Progenitor cell of endocrine pancreas (in vitro differentiated cells): ENCODE measurements around the gene DKC1. TPM values are rescaled to one million over a fixed set of nuclear protein-coding genes. Genes with fewer than 3 reads are reported as not detected.

Source experiments
- DNase-seq: peaks from one replicate; pipeline ENCODE4 v3.0.0; 2021; ENCODE audit warnings: low spot score; ENCODE audit not compliant: unreplicated experiment
- H3K27ac Mint-ChIP-seq: 2 replicates; pipeline ENCODE4 v1.8.0; 2021; ENCODE audit warnings: mild to moderate bottlenecking, moderate library complexity, mixed read lengths
- H3K27me3 Mint-ChIP-seq: 2 replicates; pipeline ENCODE4 v1.8.0; 2021; ENCODE audit warnings: mixed read lengths
- H3K36me3 Mint-ChIP-seq: 2 replicates; pipeline ENCODE4 v1.8.0; 2022; ENCODE audit warnings: mixed read lengths; ENCODE audit not compliant: insufficient read depth
- H3K4me1 Mint-ChIP-seq: 2 replicates; pipeline ENCODE4 v1.8.0; 2021; ENCODE audit warnings: low read depth, mixed read lengths
- H3K4me3 Mint-ChIP-seq: 2 replicates; pipeline ENCODE4 v1.8.0; 2021; ENCODE audit warnings: low read depth, mild to moderate bottlenecking, moderate library complexity, mixed read lengths
- H3K9me3 Mint-ChIP-seq: 2 replicates; pipeline ENCODE4 v1.8.0; 2021; ENCODE audit warnings: low read depth, mixed read lengths
- total RNA-seq: library from RNA; stranded (reverse); gene quantifications from 2 replicates; pipeline ENCODE4 v1.2.1, GENCODE V29; 2021
- TF ChIP-seq, protein P1 (sequence below): fragments of 200-600 bp; sonication (generic); IDR thresholded peaks from one replicate; pipeline ENCODE4 v1.5.0; 2021; ENCODE audit warnings: antibody characterized with exemption, mild to moderate bottlenecking; ENCODE audit not compliant: unreplicated experiment

Gene DKC1
- total RNA-seq, 1 donor from 2014 or later = 58.5 TPM

DNA sequence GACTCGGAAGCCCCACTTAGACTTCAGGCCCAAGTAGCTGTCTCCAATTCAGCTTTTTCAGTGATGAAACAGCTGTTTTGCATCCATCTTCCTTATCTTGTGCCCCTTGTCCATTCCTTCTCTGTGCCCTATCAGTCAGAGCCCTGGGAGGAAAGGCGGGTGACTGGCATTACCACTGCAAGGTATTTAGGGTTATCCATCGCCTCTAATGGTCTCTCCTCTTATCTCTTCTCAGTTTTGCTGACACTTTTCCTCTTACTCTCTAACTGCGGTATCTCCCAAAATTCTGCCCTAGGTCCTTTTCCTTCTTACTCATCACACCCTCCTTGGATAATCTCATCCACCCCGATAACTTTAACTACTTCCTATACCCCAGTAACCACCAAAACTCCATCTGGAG lies 25.5 kb upstream of the DKC1 start:
- TF ChIP-seq, protein P1, sequence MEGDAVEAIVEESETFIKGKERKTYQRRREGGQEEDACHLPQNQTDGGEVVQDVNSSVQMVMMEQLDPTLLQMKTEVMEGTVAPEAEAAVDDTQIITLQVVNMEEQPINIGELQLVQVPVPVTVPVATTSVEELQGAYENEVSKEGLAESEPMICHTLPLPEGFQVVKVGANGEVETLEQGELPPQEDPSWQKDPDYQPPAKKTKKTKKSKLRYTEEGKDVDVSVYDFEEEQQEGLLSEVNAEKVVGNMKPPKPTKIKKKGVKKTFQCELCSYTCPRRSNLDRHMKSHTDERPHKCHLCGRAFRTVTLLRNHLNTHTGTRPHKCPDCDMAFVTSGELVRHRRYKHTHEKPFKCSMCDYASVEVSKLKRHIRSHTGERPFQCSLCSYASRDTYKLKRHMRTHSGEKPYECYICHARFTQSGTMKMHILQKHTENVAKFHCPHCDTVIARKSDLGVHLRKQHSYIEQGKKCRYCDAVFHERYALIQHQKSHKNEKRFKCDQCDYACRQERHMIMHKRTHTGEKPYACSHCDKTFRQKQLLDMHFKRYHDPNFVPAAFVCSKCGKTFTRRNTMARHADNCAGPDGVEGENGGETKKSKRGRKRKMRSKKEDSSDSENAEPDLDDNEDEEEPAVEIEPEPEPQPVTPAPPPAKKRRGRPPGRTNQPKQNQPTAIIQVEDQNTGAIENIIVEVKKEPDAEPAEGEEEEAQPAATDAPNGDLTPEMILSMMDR = no peak
- Mint-ChIP-seq H3K4me1 (no peaks in the 10 kb centered on the region), H3K27ac (no peak overlapping the region), H3K36me3 (no peaks in the 10 kb centered on the region), H3K9me3 (peaks cover 6% of the 10 kb centered on the region), H3K4me3 (no peak overlapping the region), H3K27me3 (no peaks in the 10 kb centered on the region)
- DNase-seq = no peak

DNA sequence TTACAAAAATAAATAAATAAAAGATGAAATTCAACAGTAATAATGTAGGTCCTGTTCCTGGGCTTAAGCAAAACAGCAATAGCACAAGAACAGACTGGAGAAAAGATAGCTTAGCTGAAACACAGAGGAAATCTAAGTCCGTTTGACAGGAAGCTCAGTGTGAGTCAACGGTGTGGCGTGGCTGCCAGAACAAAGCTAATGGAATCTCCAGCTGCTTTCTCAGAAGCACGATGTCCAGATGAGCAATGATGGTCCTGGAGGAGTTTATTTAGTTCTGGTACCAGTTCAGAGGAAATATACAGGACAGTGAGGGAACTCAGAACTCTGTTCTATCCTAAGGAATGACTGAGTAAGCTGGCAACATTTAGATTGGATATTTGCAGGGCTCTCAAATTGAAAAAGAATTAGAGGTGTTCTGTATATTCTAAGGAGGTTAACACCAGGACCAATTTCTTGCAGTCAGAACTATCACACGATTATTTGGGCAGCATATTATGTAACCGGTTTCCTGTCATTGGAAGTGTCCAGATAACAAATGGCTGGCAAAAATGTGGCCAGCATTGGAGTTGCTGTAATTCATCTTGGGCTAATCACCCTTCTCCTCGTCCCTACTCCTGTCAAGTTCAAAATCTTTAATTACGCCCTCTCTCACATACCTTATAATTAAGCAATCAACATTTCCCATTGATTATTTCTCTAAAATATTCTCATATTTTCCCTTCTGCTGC lies 24.5 kb upstream of the DKC1 start:
- Mint-ChIP-seq H3K9me3 (peaks cover 6% of the 10 kb centered on the region), H3K27me3 (no peaks in the 10 kb centered on the region), H3K36me3 (no peaks in the 10 kb centered on the region), H3K4me3 (no peak overlapping the region), H3K4me1 (no peaks in the 10 kb centered on the region), H3K27ac (no peak overlapping the region)
- TF ChIP-seq, protein P1 = no peak
- no peak for DNase-seq

DNA sequence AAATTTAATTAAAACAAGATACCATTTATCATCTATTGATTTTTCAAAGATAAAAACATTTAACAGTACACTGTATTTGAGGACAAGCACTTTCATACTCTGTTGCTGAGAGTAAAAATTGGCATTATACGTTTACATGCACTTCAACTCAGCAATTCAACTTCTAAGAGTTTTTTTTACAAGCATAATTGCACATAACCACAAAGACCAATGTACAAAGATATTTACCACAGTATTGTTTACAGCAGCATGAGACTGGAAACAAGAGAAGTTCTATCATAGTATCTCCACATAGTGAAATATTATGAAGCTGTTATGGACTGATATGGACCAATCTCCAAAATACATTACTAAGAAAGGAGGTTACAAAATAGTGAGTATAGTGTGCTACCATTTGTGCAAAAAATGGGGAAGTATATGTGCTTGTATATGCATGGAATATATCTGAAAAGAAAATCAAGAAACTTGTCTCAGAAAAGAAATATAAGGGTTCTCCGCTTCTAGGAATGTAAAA lies 22.7 kb upstream of the DKC1 start:
- TF ChIP-seq, protein P1 = no peak
- Mint-ChIP-seq H3K4me3 (no peak overlapping the region), H3K27me3 (no peaks in the 10 kb centered on the region), H3K27ac (no peak overlapping the region), H3K36me3 (no peaks in the 10 kb centered on the region), H3K4me1 (no peaks in the 10 kb centered on the region), H3K9me3 (peaks cover 10% of the 10 kb centered on the region)
- no peak for DNase-seq

DNA sequence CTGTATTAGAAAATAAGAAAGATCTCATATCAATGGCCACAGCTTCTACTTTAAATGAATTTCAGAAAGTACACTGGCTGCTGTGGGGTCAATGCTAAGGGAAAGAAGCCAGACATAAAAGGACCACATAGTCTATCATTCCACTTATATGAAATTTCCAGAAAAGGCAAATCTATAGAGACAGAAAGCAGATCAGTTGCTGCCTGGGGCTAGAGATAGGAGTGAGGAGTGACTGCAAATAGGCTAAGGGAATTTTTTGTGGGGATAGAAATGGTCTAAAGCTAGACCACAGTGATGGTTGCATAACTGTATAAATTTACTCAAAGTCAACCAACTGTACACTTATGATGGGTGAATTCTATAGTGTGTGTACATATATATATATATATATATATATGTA lies 20.1 kb upstream of the DKC1 start:
- Mint-ChIP-seq H3K27me3 (no peaks in the 10 kb centered on the region), H3K4me3 (no peak overlapping the region), H3K36me3 (no peaks in the 10 kb centered on the region), H3K27ac (no peak overlapping the region), H3K4me1 (no peaks in the 10 kb centered on the region), H3K9me3 (peaks cover 10% of the 10 kb centered on the region)
- TF ChIP-seq, protein P1 = no peak
- DNase-seq = no peak

DNA sequence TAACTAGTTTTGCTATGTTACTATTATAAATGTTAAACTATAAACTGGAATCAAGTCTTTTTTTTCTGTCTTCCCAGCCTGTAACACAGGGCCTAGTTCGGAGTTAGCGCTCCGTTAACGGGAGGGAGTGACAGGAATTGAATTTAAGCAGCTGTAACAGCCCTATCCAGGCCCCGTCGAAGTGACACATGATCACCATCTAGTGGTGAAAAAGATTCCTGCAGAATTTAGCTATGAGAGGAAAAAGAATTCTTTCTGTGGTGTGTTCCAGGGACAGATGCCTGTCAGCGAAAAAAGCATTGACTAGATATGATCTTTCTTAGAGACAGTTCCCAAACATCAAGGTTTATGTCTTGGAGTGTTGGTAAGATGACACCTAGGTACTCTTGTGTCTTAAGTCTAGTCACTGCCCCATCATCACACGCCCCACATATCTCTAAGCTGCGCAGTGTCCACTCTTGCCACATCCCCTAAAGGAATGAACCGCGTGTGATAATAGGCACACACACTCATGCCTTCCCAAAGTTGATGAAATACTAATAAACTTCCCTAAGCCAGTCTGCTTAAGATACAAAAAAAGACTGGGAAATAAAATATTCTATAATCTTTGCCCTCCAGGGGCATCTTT lies 13.8 kb upstream of the DKC1 start:
- no peak overlapping the region for H3K27ac Mint-ChIP-seq
- H3K4me1 Mint-ChIP-seq = no peaks in the 10 kb centered on the region
- H3K36me3 Mint-ChIP-seq = no peaks in the 10 kb centered on the region
- H3K4me3 Mint-ChIP-seq = no peak overlapping the region
- peaks cover 45% of the 10 kb centered on the region for H3K27me3 Mint-ChIP-seq
- peaks cover 7% of the 10 kb centered on the region for H3K9me3 Mint-ChIP-seq
- TF ChIP-seq, protein P1 = peak; percentile 64
- DNase-seq = no peak
